CD4-positive, alpha-beta T cell treated with Interleukin-15 for 1 hour (primary cell): ENCODE measurements around the gene HDDC3.
"Not testable (repeated sequence)": the region's sequence is repeated elsewhere in the genome, so short reads cannot be mapped to it uniquely, and the experiment has no call there.

ENCODE experiments used
- DNase-seq: peaks from one replicate; pipeline ENCODE4 v3.0.0-alpha.2; 2020

HDDC3 gene

DNA sequence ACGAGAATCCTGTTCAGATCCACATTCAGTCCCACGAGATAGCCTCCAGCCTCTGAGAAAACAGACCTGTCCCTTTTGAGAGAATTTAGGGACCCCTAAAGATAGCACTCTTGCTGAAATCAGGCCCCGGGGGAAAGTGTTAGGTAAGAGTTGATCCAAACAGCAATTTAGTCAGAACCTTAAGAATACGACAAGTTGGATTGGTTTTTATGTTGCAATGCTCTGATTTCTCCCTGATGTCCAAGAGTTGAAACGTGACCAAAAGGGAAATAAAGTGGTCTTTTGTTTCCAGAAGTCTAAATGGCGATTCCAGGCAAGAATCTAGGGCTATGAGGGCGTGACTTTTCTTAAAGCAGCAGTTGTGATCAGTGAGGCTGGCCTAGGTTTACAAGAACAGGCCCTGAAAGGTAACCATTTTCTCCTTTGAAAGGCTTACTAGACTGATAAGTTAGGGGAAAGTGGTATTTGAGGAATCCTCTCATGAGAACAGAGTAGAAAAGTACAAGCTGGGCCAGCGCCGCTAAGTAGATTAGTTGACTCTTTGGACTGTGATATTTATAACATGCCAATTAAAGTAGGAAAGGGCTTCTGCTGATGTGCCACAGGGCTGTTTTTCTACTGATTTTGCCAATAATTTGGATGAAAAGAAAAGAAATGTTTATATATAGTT, 24.4 kb downstream of the HDDC3 start:
- no peak for DNase-seq

DNA sequence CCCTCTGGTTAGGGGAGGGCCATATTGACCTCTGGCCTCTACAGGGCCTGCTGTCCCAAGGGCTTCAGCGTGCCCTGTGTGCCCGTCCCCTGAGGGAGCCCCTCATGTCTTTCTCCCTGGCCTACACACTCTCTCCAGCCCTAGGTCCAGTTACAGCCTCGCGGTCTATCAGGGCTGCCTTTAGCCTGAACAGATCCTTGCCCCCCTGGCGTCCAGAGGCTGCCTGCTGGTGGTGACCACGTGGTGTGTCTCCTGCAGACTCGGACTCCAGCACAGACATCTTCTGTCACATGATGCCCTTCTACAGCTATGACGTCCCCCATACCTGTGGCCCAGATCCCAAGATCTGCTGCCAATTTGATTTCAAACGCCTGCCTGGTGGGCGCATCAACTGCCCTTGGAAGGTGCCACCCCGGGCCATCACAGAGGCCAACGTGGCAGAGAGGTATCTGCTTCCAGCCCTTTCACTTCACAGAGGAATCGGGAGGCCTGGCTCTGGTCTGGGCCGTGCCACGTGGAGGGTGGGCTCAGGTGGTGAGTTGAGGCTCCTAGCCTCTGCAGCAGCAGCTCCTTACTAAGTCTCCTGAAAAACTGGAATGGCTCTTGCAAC, 25.2 kb downstream of the HDDC3 start:
- no peak for DNase-seq

DNA sequence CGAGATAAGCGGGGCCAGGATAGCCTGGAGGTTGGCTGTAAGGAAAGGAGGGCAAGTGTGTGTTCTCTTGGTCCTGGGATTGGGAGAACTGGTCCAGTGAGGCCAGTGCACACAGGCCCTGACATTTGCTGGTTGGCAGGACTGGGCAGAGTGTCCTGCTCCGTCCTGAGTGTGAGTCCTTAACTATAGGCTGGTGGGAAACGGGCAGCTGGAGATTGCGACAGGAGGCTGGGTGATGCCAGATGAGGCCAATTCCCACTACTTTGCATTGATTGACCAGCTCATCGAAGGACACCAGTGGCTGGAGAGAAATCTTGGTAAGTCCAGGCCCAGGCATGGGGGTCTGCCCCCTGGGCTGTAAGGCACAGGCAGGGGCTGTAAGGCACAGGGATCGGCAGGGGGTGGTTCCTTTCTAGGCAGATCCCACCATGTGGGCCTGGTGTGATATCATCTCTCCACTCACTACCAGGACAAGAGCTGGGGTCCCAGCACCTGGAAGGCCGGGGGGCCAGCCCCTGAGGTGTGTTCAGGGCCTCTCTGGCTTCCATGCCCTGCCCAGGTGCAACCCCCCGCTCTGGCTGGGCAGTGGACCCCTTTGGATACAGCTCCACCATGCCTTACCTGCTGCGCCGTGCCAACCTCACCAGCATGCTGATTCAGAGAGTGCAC, 26.0 kb downstream of the HDDC3 start:
- no peak for DNase-seq

DNA sequence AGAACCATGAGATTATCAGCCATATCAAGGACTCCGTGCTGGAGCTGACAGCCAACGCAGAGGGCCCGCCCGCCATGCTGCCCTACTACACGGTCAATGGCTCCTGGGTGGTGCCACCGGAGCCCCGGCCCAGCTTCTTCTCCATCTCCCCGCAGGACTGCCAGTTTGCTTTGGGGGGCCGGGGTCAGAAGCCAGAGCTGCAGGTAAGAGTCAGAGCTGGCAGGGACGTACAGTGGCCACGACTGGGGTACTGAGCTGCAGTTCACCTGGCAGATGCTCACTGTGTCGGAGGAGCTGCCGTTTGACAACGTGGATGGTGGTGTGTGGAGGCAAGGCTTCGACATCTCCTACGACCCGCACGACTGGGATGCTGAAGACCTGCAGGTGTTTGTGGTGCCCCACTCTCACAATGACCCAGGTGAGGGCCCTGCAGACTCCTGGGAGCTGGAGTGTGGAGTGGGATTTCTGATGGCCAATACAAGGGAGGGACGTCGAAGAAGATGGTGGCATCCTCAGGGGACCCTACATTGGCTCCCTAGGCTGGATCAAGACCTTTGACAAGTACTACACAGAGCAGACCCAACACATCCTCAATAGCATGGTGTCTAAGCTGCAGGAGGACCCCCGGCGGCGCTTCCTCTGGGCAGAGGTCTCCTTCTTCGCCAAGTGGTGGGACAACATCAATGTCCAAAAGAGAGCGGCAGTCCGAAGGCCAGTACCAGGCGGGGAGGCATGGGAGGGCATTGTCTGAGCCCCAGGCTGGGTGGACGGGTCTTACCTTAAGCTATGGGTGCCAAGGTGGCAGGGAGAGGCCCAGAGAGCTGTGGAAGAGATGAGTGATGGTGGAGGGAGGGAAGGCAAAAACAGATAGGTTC, 26.8 kb downstream of the HDDC3 start:
- no peak for DNase-seq

DNA sequence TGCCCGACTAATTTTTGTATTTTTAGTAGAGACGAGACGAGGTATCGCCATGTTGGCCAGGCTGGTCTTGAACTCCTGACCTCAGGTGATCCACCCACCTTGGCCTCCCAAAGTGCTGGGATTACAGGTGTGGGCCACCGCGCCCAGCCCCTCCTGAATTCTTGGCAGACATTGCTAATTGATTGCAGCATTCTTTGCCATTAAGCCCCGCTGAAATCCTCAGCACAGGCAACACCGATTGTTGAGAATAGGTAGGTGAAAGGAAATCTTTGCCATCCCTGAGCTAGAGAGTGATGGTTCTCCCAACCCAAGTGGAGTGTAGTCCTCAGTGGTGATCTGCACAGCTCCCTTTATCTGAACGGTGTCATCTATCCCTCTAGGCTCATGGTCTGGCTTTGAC, 27.6 kb downstream of the HDDC3 start:
- DNase-seq: no peak

DNA sequence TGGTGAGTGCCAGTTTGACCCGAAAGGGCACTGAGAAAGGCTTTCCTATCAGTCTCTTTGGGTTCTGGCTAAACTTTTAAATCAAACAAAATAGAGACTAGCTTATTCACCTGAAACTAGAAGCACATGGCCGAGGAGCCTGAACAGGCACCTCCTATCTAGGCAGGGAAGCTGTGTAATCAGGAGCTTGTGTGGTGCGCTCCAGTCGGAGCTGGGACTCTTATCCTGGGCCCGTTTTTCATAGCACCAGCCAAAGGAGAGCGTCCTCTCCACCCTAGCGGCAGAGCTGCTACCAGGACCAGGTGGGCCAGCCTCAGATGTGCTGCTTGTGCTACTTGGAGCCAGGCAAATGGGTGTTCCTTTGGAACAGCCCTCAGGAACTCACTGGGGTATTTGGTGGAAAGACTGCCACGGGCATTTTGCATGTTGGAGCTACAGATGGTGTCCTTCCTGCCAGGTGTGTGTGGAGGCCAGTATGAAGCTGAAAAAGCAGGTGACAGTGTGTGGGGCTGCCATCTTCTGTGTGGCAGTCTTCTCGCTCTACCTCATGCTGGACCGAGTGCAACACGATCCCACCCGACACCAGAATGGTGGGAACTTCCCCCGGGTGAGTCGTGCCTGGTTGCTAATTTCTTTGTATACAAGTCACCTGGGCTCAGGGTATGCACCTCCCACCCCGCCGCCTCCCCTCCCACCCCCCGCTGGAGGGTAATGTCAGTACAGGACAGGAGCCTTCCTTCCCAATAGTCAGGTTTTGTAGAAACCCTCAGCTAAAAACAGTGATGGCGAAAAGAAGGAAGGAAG, 28.4 kb downstream of the HDDC3 start:
- DNase-seq: no peak

DNA sequence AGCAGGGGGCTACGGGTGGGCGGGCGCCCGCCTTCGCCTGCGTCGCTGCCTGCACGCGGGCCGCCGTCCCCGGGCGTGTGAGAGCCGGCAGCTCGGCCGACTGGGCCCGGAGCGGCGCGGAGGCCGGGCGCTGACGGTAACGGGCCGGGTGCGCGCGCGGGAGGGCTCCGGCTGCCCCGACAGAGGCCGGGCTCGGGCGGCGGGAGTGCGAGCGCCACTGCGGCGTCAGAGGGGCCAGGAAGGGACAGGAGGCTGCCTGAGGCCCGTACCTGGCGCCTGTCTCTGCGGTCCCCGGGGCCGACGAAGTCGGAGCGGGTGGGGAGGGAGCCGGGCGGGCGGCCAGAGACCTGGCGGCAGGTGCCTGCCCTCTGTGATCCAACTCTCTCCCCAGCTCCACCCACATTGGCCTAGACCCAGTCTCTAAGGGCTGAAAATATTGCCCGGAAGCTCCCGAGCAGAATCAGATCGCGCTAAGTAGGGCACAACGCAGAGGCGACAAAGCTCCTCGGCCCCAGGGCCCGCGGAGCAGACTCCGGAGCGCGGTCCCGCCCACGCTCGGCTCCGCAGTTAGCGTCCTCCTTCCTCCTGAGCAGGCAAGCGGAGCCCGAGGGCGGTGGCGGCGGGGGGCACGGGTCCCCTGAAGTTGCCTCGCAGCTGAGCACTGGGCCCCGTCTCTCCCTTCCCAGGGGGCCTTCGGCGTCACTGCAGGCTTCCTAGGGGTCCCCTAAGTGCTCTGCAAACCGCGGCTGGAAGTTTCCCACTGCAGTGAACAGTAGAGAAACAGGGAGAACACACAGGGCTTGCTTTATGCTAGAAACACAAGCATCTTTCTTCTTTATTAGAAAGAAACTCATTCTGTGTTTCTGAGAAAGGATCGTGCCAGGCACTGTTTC, 29.3 kb downstream of the HDDC3 start, which contains the start of gene MAN2A2:
TSS of gene MAN2A2 (plus strand) at position 463 of the 893 bp plus-strand sequence. CDS start 906 bp downstream, outside the sequence.
- peak; percentile 59 for DNase-seq

DNA sequence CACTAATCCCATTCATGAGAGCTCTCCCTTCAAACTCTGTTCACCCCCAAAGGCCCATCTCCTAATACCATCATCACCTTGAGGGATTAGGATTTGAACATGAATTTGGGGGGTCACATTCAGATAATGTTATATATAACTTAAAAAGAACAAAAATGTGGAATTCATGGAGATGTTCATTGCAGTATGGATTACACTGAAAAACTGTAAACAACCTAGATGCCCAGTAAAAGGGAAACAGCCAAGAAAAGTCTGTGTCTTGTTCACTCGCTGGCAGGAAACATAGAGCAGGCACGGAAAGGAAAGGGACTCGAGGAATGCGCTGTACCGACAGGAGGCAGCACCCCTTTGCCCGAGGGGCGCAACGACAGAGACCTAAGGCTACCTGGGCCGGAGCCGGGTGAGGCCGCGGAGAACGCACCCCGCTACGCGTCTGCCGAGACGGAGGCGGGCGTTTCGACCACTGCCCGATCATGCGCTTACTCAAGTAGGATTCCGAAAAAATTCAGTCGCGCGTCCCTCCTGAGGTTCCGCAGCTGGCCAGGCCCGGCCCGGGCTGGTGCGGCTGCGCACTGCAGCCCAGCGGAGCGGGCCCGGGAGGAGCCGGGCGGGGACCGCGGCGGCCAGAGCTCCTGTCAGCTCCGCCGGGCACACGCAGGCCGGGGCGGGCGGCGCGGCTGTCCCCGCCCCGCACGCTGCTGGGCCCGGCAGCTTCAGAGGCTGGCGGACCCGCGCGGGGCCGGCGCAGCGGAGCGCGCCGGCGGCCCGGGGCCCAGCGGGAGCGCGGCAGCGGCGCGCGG, 30.1 kb downstream of the HDDC3 start:
- DNase-seq: peak; percentile 72

DNA sequence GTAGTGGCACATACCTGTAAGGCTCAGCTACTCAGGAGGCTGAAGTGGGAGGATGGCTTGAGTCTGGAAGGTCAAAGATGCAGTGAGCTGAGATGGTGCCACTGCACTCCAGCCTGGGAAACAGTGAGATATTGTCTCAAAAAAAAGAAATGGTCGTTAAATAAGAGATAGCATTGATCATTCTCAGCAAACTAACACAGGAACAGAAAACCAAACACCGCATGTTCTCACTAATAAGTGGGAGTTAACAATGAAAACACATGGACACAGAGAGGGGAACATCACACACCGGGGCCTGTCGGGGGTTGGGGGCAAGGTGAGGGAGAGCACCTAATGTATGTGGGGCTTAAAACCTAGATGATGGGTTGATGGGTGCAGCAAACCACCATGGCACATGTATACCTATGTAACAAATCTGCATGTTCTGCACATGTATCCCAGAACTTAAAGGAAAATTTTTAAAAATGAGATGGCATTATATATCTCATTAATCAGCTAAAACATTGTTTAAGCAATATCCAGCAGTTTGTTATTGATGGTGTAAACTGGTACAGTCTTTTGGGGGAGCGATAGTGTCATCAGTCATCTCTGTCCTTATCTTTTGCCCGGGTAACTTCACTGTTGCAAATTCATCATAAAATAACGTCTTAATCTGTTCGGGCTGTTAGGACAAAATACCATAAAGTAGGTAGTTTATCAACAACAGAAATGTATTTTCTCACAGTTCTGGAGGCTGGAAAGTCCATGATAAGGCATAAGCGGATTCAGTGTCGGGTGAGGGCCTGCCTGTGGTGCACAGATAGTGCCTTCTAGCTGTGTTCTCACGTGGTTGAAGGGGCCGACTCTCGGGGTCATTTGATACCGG, 30.9 kb downstream of the HDDC3 start:
- DNase-seq: no peak

DNA sequence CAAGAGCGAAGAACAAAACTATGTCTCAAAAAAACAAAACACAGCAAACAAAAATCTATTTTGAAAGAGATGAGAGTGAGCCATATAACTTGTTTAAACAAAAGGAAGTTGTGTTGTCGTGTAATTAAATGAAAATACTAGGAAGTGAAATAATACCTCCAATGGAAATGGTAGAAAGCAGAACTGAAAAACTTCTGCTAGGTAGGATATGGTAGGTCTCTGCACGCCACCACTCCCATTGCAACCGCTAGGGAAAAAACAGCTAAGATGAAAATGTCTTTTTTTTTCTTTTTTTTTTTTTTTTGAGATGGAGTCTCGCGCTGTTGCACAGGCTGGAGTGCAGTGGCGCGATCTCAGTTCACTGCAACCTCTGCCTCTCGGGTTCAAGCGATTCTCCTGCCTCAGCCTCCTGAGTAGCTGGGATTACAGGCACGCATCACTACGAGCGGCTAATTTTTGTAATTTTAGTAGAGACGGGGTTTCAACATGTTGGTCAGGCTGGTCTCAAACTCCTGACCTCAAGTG, 35.2 kb downstream of the HDDC3 start:
- DNase-seq: not testable (repeated sequence)

DNA sequence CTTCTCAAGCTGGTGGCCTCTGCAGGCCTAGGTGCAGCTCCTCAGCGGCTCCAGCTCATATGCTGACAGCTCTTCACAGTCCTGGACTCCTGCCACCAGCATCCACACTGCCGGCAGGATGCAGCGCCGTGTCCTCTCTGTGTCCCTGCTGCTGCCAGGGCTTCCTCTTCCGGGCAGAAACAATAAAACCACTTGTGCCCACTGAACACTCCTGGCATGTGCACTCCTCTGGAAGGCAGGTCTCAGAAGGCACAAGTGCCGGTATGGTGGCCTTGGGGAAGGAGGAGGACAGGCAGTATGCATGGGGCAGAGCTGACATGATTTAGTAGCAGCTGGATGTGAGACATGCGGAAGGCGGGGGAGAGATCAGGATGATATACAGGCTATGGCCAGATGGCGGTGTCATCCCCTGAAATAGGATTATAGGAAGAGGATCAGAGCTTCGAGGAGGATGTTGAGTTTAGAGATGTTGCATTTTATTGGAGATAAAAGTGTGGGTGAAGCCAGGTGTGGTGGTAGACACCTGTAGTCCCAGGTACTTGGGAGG, 36.7 kb downstream of the HDDC3 start:
- DNase-seq: no peak

DNA sequence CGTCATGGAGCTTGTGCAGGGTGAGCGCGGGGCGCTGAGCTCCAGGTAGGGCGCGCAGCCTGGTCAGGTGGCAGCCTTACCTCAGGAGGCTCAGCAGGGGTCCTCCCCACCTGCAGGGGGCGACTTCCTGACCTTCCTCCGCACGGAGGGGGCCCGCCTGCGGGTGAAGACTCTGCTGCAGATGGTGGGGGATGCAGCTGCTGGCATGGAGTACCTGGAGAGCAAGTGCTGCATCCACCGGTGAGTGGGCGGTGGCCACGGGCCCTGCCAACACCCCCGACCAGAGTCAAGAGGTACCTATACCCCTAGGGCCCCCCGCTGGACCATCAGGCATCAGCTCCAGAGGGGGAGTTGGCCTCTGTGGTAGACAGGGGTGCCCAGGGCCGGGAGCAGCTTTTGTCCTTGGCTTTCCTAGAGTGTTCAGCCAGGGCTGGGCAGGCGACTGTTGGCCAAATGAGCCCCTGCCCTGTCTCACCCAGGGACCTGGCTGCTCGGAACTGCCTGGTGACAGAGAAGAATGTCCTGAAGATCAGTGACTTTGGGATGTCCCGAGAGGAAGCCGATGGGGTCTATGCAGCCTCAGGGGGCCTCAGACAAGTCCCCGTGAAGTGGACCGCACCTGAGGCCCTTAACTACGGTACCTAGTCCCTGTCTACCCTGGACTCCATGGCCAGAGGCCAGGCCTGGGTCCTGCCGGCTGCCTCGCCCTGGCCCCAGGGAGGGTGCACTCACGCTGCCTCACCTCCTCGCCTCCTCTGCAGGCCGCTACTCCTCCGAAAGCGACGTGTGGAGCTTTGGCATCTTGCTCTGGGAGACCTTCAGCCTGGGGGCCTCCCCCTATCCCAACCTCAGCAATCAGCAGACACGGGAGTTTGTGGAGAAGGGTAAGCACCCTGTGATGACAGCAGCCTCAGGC, 38.9 kb downstream of the HDDC3 start:
- no peak for DNase-seq

DNA sequence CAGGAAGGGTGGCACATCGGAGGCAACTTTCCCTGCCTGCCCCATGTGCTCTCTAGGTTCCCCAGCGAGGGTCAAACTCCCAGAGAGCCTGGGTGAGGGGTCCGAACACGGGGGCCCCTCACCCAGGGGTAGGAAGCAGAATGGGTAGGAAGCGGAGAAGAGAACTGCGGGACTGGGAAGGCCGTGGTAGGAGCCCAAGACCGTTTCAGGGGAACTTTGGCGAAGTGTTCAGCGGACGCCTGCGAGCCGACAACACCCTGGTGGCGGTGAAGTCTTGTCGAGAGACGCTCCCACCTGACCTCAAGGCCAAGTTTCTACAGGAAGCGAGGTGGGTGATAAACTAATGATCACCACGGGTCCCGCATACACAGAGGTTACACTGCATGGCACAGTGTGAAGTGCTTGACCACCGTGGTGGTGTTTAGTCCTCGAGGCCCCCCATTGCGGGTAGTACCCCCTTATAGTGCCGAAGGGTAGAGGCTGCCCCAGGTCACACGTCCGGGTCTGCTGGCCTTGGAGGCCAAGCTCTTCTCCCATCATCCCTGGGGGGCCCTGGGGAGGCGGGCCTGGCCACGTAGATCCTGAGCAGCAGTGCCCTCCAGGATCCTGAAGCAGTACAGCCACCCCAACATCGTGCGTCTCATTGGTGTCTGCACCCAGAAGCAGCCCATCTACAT, 39.7 kb downstream of the HDDC3 start:
- no peak for DNase-seq

DNA sequence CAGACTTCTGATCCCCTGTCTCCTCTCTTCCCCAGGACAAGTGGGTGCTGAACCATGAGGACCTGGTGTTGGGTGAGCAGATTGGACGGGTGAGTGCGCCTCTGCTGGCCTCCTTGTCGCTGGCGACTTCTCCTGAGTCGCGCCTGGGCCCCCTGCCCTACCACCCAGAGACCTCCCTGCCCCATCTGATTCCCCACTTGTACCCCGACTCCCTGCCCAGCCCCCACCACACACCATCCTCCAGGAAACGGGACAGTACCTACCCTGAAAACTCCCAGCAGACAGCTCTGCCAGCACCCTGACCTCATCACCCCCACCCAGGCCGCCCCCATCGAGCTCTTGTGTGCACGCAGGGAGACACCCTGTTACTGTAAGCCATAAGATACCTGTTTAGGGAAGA, 40.3 kb downstream of the HDDC3 start:
- no peak for DNase-seq

DNA sequence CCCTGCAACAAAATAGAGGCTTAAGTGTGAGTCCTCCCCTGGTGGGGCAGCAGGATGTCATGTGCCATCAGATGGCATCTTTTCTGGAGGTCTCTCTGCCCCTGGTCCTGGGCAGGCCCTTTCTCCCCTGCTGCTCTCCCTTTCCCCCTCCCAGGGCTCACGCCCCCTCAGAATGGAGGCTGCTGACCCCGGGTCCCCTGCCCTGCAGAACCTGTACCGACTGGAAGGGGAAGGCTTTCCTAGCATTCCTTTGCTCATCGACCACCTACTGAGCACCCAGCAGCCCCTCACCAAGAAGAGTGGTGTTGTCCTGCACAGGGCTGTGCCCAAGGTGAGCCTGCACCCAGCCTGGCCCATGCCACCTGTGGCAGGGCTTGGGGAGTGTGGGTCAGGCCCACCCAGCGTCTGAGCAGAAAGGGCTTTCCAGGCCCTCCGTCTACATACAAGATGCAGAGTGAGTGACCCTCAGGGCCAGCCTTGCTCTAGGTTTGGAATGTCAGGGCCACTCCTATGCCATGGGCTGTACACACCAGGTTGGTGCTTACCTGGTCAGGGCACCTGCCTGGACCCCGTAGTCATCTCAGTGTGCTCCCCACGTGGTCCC, 40.9 kb downstream of the HDDC3 start:
- no peak for DNase-seq

DNA sequence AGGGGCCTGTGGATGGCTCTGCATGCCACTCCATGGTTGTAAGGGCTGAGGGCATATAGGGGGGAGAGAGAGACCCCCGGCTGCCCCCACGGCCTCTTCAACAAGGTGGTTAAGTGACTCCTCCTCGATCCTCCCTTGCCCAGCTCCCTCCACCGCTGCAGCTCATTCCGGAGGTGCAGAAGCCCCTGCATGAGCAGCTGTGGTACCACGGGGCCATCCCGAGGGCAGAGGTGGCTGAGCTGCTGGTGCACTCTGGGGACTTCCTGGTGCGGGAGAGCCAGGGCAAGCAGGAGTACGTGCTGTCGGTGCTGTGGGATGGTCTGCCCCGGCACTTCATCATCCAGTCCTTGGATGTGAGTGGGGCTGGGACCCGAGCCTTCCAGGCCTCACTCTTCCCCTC, 41.5 kb downstream of the HDDC3 start:
- DNase-seq: no peak
